Esophagus squamous epithelium (tissue), 4 donors: ENCODE measurements around the gene ANKRD34A.

Source experiments
- POLR2A ChIP-seq, 4 donors: fragments of 450-650 bp; IDR thresholded peaks; one replicate each; pipeline ENCODE4 v1.6.1; 2017; ENCODE audit warnings: antibody characterized with exemption in 4 of 4, mild to moderate bottlenecking in 4 of 4, moderate library complexity in 3 of 4
- TF ChIP-seq, protein P1 (sequence below), 6 experiments: fragments of 450-650 bp in 4 of 6; fragments of 200-600 bp in 2 of 6; sonication (generic) in 2 of 6; IDR thresholded peaks; one replicate each; pipeline ENCODE4 v1.5.1; 2016 to 2019; ENCODE audit warnings: antibody characterized with exemption in 6 of 6, mild to moderate bottlenecking in 4 of 6, moderate library complexity in 4 of 6

DNA sequence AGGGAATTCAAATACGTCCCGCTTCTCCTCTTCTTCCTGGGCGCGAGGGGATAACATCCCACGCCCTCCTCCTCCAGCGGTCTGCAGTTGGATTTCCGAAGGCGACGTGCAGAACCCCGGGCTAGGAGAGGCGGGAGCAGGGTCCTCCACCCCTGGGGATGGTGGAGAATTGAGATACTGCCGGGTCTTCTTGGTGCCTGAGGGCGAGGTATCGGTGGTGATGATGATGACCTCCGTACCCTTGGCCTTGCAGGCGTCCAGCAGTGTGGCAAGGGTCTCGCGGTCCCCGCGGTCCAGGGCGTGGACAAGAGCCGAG is 3.3 kb downstream of the ANKRD34A start:
- TF ChIP-seq, protein P1, sequence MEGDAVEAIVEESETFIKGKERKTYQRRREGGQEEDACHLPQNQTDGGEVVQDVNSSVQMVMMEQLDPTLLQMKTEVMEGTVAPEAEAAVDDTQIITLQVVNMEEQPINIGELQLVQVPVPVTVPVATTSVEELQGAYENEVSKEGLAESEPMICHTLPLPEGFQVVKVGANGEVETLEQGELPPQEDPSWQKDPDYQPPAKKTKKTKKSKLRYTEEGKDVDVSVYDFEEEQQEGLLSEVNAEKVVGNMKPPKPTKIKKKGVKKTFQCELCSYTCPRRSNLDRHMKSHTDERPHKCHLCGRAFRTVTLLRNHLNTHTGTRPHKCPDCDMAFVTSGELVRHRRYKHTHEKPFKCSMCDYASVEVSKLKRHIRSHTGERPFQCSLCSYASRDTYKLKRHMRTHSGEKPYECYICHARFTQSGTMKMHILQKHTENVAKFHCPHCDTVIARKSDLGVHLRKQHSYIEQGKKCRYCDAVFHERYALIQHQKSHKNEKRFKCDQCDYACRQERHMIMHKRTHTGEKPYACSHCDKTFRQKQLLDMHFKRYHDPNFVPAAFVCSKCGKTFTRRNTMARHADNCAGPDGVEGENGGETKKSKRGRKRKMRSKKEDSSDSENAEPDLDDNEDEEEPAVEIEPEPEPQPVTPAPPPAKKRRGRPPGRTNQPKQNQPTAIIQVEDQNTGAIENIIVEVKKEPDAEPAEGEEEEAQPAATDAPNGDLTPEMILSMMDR (IDR thresholded peaks at IDR 0.05) = no peak
- TF ChIP-seq POLR2A (IDR thresholded peaks at IDR 0.05) = no peak
